GM12878 (cell line): ENCODE data around the gene MT4. TPM values are rescaled to one million over a fixed set of nuclear protein-coding genes. Genes with fewer than 3 reads are reported as not detected.

Experiments
- ATAC-seq: fragments of 200-7000 bp; cut with Tn5 transposase; 3 replicates; pipeline ENCODE4 v1.9.1; 2020; ENCODE audit warnings: mild to moderate bottlenecking, moderate library complexity
- BruUV-seq: library from RNA; stranded (reverse); fragments of 400-500 nt; replicated peaks from 2 replicates; lab custom pipeline; 2021; lab: Mats Ljungman, UMichigan
- CTCF ChIA-PET: fragments of 300-600 bp; sonication (Branson Sonifier 250); formaldehyde crosslinking; extraction: SDS; loops from one replicate; lab custom pipeline; 2021; ENCODE audit warnings: inconsistent platforms; lab: Yijun Ruan, JAX
- POLR2A ChIA-PET: fragments of 350-600 bp; formaldehyde crosslinking; extraction: SDS; loops from one replicate; lab custom pipeline; 2021; ENCODE audit warnings: inconsistent platforms; lab: Charles Lee
- RAD21 ChIA-PET: fragments of 300-600 bp; sonication (Branson Sonifier 250); formaldehyde crosslinking; loops from one replicate; lab custom pipeline; 2023; ENCODE audit warnings: antibody characterized with exemption; ENCODE audit not compliant: unreplicated experiment; lab: Charles Lee
- SMC1A ChIA-PET: fragments of 300-600 bp; sonication (Branson Sonifier 250); formaldehyde crosslinking; loops from one replicate; lab custom pipeline; 2023; ENCODE audit not compliant: unreplicated experiment, uncharacterized antibody; lab: Charles Lee
- DNase-seq: peaks from one replicate; pipeline ENCODE4 v3.0.0-alpha.2; 2011; ENCODE audit warnings: low read depth, low spot score
- FAIRE-seq: peaks from 3 replicates; lab custom pipeline; 2011; peaks lifted over from hg19 to GRCh38; lab: Jason Lieb, UNC
- H2AFZ ChIP-seq: 2 replicates; pipeline ENCODE4 v1.6.0; 2011; ENCODE audit warnings: low read depth, low read length, control low read depth; ENCODE audit not compliant: control insufficient read depth
- H3K27ac ChIP-seq: 2 replicates; pipeline ENCODE4 v1.5.1; 2011; ENCODE audit warnings: control low read depth; ENCODE audit not compliant: control insufficient read depth, insufficient read depth
- H3K27me3 ChIP-seq, 2 experiments: replicated peaks in 1 of 2; 2 replicates each; pipeline versions ENCODE4 v1.6.0 to v1.6.1; 2011; ENCODE audit warnings: low read length in 1 of 2; ENCODE audit not compliant: control insufficient read depth in 2 of 2, insufficient read depth in 2 of 2
- H3K36me3 ChIP-seq, 2 experiments: 2 replicates each; pipeline ENCODE4 v1.5.1; 2011; ENCODE audit warnings: low read length in 1 of 2; ENCODE audit not compliant: control insufficient read depth in 2 of 2, insufficient read depth in 2 of 2
- H3K4me1 ChIP-seq: 2 replicates; pipeline ENCODE4 v1.6.1; 2011; ENCODE audit warnings: mild to moderate bottlenecking, low read length, moderate library complexity, mixed read lengths; ENCODE audit not compliant: control insufficient read depth, insufficient read depth
- H3K4me2 ChIP-seq: 2 replicates; pipeline ENCODE4 v1.6.0; 2011; ENCODE audit warnings: control low read depth; ENCODE audit not compliant: control insufficient read depth, insufficient read depth
- H3K4me3 ChIP-seq: fragments of 200-600 bp; sonication (generic); 2 replicates; pipeline ENCODE4 v1.5.1; 2016
- H3K79me2 ChIP-seq: 2 replicates; pipeline ENCODE4 v1.6.0; 2011; ENCODE audit warnings: low read length; ENCODE audit not compliant: control insufficient read depth, insufficient read depth
- H3K9ac ChIP-seq: 2 replicates; pipeline ENCODE4 v1.8.0; 2011; ENCODE audit warnings: low read length, control low read depth, mixed read lengths; ENCODE audit not compliant: control insufficient read depth, insufficient read depth
- H3K9me3 ChIP-seq: replicated peaks from 3 replicates; pipeline ENCODE4 v1.5.1; 2011; ENCODE audit warnings: mild to moderate bottlenecking, low read length; ENCODE audit not compliant: control insufficient read depth, insufficient read depth
- H4K20me1 ChIP-seq: 2 replicates; pipeline ENCODE4 v1.6.0; 2011; ENCODE audit not compliant: control insufficient read depth, insufficient read depth
- CEBPB ChIP-seq, 2 experiments: fragments of 150-350 bp in 1 of 2; IDR thresholded peaks; 2 replicates each; pipeline ENCODE4 v1.6.1; 2012 to 2014; ENCODE audit warnings: low read depth in 2 of 2, low read length in 2 of 2, borderline replicate concordance in 1 of 2, inconsistent platforms in 1 of 2
- FOXM1 ChIP-seq: IDR thresholded peaks from 2 replicates; pipeline ENCODE4 v1.6.1; 2012; ENCODE audit warnings: low read depth, mild to moderate bottlenecking, inconsistent platforms, low read length, moderate library complexity
- HDAC6 ChIP-seq: fragments of 200-600 bp; sonication (generic); IDR thresholded peaks from one replicate; pipeline ENCODE4 v1.8.0; 2017; ENCODE audit warnings: antibody characterized with exemption; ENCODE audit not compliant: unreplicated experiment
- IRF5 ChIP-seq: fragments of 450-650 bp; IDR thresholded peaks from 2 replicates; pipeline ENCODE4 v1.6.1; 2017; ENCODE audit warnings: borderline replicate concordance
- JUNB ChIP-seq: IDR thresholded peaks from 2 replicates; pipeline ENCODE4 v1.6.1; 2016; ENCODE audit warnings: antibody characterized with exemption, mild to moderate bottlenecking
- MEF2B ChIP-seq: fragments of 450-650 bp; IDR thresholded peaks from 2 replicates; pipeline ENCODE4 v1.6.1; 2018; ENCODE audit warnings: mild to moderate bottlenecking, moderate library complexity; ENCODE audit not compliant: partially characterized antibody, poor library complexity, severe bottlenecking
- NFIC ChIP-seq: IDR thresholded peaks from 2 replicates; pipeline ENCODE4 v1.6.1; 2012; ENCODE audit warnings: low read depth, mild to moderate bottlenecking, inconsistent platforms, low read length, moderate library complexity
- ZNF622 ChIP-seq: fragments of 450-650 bp; IDR thresholded peaks from 2 replicates; pipeline ENCODE4 v1.6.1; 2017; ENCODE audit warnings: mild to moderate bottlenecking, inconsistent platforms
- WGBS: methylation state at CpG from one replicate; pipeline ENCODE4 v1.1.6; 2016; ENCODE audit warnings: low lambda C conversion rate; ENCODE audit not compliant: insufficient replicate concordance, insufficient coverage; ENCODE audit errors: missing lambda C conversion rate; 5-methylcytosine and 5-hydroxymethylcytosine counted together
- in situ Hi-C: fragments of 300-500 bp; cut with MboI; formaldehyde crosslinking; loops from 9 replicates; pipeline ENCODE4 v1.14.3; 2018; ENCODE audit warnings: mixed read lengths
- intact Hi-C: fragments of 100-400 bp; cut with micrococcal nuclease; formaldehyde crosslinking; loops from one replicate; pipeline ENCODE4 v1.14.2; 2022; ENCODE audit not compliant: unreplicated experiment
- polyA plus RNA-seq, 11 experiments: library from polyadenylated mRNA; depleted of rRNA in 4 of 11; unstranded in 6 of 11; stranded (reverse) in 5 of 11; fragments of >200 nt; fragmentation: Nextera tagmentation in 4 of 11; fragmentation: Illumina TruSeq in 1 of 11; extraction: Ambion mirVana in 4 of 11; extraction: Trizol in 1 of 11; gene quantifications; 1 replicate in 1 of 11; 2 replicates in 10 of 11; pipeline versions ENCODE4 v1.2.1 to v1.2.3, GENCODE V29; 2011 to 2016; ENCODE audit warnings: inconsistent platforms in 2 of 11, missing spikeins in 2 of 11, low read depth in 1 of 11
- total RNA-seq, 4 experiments: library from RNA; depleted of rRNA in 3 of 4; stranded (reverse); fragments of >200 nt in 3 of 4; fragmentation: Illumina TruSeq in 1 of 4; extraction: Trizol in 1 of 4; gene quantifications; 2 replicates each; pipeline versions ENCODE4 v1.2.1 to v1.2.3, GENCODE V29; 2013 to 2021

The MT4 gene
- total and polyA plus RNA-seq, 10 of the 15 experiments (the other 5 are each of a cell fraction or from before 2014, with no cell fraction given): not detected

GRCh38 chr16:56588781-56589140 is 23.9 kb downstream of the MT4 start (continued):
- TF ChIP-seq ZNF622 (no peak), JUNB (no peak), MEF2B (no peak), NFIC (no peak), CEBPB (IDR thresholded peaks at IDR 0.05; ENCODE audit: borderline replicate concordance in 1 of 2, low read depth in 2 of 2, low read length in 2 of 2) (no peak), FOXM1 (no peak)

- no peak for FAIRE-seq
- in situ Hi-C loops (no loop called here), intact Hi-C loops (no loop called here)
- SMC1A ChIA-PET: interaction anchor here (1.0 kb wide), 1 partner anchor 17 kb away, joined by 3 read pairs; no protein-coding TSS in a partner anchor
- Histone ChIP-seq H3K79me2 (no peaks in the 10 kb centered on the region), H3K9me3 (peaks cover 3% of the 10 kb centered on the region; the same call in 2 of the 3 replicates), H3K27ac (no peak within 1 kb of the TSS), H4K20me1 (no peaks in the 10 kb centered on the region), H3K36me3 (no peaks in the 10 kb centered on the region), H3K4me1 (no peaks in the 10 kb centered on the region; the same call in 1 of the 2 replicates), H2AFZ (no peak within 1 kb of the TSS), H3K4me2 (no peak within 1 kb of the TSS), H3K9ac (no peak within 1 kb of the TSS), H3K27me3 (peaks cover 9 to 13% of the 10 kb centered on the region in 2 experiments), H3K4me3 (no peak within 1 kb of the TSS)
- DNase-seq: no peak
- BruUV-seq: no TSS peak
- TF ChIP-seq HDAC6: peak; percentile 81
- TF ChIP-seq IRF5: no peak
- ATAC-seq: peak; percentile 60
- CTCF ChIA-PET: no interaction called here
- RAD21 ChIA-PET: no interaction called here
- POLR2A ChIA-PET: no interaction called here
- 19% methylated on average over 57 of the region's 87 CpGs for WGBS
Measured at GRCh38 chr16:56589141-56590039, 24.5 kb downstream of the MT4 start, which contains the start of gene MT3. Gene MT3, plus strand, starts transcription at chr16:56589528. Its CDS starts 63 bp downstream, at chr16:56589591.
